ELF-1 (cell line): ENCODE data around the gene CCDC27.

ENCODE experiments used
- DNase-seq: peaks from one replicate; pipeline ENCODE4 v3.0.0-alpha.2; 2016; ENCODE audit warnings: low read depth, low spot score

Gene CCDC27

GRCh38 chr1:3817821-3818597 lies 65.8 kb downstream of the CCDC27 start:
- DNase-seq, result no peak

- DNase-seq, result no peak
These were observed 67.5 kb downstream of the CCDC27 start for GRCh38 chr1:3819771-3820200.

- DNase-seq, result no peak
These were observed 68.1 kb downstream of the CCDC27 start for GRCh38 chr1:3820316-3820715.

- no peak for DNase-seq
These were observed 68.8 kb downstream of the CCDC27 start for GRCh38 chr1:3821004-3821403.
